ENCODE results near the gene CDK5RAP3.

DNA sequence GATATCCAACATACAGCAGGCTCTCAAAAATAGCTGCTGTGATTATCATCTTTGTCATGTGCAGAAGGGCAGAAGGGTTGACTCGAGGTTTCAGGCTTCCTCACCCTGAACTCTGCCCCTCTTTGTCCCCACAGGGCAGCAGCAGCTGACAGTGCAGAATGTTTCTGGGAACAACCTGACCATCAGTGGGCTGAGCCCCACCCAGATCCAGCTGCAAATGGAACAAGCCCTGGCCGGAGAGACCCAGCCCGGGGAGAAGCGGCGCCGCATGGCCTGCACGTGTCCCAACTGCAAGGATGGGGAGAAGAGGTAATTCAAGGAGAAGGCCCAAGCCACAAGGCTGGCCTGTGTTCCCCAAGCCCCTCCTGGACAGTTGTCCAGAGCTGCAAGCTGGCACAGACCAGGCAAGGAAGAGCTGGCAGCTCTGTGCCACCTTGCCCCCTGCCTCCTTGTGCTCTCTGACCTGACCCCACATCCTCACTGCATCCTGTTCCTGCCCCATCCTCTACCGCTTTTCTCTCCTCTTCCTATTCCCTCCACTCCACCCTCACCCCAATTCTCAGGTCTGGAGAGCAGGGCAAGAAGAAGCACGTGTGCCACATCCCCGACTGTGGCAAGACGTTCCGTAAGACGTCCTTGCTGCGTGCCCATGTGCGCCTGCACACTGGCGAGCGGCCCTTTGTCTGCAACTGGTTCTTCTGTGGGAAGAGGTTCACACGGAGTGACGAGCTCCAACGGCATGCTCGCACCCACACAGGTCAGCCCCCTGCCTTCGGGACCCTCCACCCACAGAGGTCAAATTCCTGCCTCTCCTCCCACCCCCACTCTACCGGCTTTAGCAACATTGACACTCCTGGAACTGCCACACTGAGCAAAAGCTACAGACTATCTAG, 45.9 kb upstream of the CDK5RAP3 start:
- TF ChIP-seq, protein P1, sequence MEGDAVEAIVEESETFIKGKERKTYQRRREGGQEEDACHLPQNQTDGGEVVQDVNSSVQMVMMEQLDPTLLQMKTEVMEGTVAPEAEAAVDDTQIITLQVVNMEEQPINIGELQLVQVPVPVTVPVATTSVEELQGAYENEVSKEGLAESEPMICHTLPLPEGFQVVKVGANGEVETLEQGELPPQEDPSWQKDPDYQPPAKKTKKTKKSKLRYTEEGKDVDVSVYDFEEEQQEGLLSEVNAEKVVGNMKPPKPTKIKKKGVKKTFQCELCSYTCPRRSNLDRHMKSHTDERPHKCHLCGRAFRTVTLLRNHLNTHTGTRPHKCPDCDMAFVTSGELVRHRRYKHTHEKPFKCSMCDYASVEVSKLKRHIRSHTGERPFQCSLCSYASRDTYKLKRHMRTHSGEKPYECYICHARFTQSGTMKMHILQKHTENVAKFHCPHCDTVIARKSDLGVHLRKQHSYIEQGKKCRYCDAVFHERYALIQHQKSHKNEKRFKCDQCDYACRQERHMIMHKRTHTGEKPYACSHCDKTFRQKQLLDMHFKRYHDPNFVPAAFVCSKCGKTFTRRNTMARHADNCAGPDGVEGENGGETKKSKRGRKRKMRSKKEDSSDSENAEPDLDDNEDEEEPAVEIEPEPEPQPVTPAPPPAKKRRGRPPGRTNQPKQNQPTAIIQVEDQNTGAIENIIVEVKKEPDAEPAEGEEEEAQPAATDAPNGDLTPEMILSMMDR (IDR thresholded peaks at IDR 0.05; ENCODE audit: insufficient read depth, low read depth, low read length): no peak
- no peak for TF ChIP-seq EZH2 (IDR thresholded peaks at IDR 0.05; ENCODE audit: insufficient read depth, low read length)
